Erythroblast (primary cell): ENCODE measurements around the gene CLDN6.

ENCODE experiments used
- DNase-seq, 2 experiments: peaks; one replicate each; lab custom pipeline; 2025; lab: John Stamatoyannopoulos, UW
- GATA1 ChIP-seq: IDR thresholded peaks from 2 replicates; pipeline ENCODE4 v1.6.1; 2011; ENCODE audit warnings: low read depth, mild to moderate bottlenecking, control low read depth, low read length, moderate library complexity
- POLR2A ChIP-seq: IDR thresholded peaks from 2 replicates; pipeline ENCODE4 v1.6.1; 2011; ENCODE audit warnings: mild to moderate bottlenecking, low read length

The CLDN6 gene

DNA sequence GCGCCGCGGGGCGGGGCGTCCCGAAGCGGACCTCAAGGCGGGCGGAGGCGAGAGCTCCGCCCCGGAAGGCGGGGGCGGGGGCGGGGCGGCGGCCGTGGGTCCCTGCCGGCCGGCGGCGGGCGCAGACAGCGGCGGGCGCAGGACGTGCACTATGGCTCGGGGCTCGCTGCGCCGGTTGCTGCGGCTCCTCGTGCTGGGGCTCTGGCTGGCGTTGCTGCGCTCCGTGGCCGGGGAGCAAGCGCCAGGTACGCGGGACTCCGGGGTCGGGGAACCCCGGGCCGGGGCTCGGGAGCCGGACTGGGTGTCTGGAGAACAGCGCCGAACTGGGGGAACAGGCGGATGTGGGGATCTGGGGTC lies 2.2 kb upstream of the CLDN6 start, which contains the start of gene TNFRSF12A:
Gene TNFRSF12A (plus strand): TSS at position 122 of the 357 bp plus-strand sequence. CDS start 30 bp downstream, at position 152.
- peak; percentile 86 to 91 for DNase-seq
- TF ChIP-seq POLR2A (peak; percentile 73), GATA1 (no peak)

DNA sequence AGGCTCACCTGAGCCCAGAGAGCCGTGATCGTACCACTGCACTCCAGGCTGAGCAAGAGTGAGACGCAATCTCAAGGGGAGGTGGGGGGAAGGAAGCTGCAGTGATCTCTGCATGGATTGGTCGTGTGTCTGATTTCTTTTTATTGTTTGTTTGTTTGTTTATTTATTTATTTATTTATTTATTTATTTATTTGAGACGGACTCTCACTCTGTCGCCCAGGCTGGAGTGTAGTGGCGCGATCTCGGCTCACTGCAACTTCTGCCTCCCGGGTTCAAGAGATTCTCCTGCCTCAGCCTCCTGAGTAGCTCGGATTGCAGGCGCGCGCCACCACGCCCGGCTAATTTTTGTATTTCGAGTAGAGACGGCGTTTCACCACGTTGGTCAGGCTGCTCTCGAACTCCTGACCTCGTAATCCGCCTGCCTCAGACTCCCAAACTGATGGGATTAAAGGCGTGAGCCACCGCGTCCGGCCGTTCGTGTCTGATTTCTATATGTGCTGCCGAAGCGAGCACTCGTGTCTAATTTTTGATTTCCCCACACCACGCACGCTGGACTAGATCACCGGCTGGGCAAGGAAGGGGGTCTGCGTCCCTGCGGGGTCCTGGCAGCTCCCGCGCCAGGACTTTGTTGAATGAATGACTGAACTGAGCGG lies 1.7 kb upstream of the CLDN6 start:
- DNase-seq, result no peak
- TF ChIP-seq GATA1 (no peak), POLR2A (no peak)

DNA sequence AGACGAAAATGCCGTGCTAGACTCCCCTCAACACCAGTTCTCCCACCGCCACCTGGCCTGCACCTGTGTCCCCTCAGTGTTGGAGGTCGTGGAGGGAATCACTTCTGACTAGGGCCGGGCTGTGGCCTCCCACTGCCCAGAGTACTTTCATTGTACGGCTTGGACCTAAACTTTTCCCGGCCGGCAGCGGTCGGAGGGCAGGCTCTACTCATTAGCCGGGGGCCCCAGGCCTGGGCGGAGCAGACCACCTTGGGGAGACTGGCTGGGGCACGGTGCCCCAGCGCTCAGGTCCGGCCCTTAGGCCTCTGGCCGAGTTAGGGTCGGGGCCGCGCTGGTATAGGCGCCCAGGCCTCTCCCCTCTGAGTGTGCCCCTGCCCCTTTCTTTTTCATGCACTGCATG lies 639 bp downstream of the CLDN6 start:
- no peak for DNase-seq
- TF ChIP-seq POLR2A (no peak), GATA1 (no peak)

DNA sequence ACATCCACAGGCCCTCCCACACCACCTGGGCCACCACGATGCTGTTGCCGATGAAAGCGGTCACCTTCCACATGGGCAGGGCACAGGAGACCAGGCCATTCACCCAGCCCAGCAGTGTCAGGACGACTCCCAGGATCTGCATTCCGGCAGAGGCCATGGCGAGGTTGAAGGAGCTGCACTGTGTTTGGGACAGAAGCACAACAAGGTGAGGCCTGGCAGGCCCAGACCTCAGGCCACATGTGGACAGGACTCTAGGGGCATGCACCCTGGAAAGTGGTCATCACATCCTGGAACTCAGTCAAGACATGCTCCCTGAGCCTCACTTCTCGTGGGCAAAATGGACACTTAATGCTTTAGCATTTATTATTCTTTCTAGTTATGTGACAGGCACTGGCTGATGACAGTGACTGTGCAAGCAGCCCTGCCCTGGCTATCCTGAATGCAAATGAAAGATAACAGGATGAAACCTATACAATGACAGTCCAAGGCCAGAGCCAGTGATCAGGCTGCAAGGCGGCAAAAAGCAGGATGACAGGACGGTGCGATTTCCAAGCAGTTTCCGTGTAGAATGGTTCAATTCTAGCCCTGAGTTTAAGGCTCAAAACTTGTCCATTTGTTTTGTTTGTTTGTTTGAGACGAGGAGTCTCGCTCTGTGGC lies 2.0 kb downstream of the CLDN6 start:
- no peak for TF ChIP-seq GATA1
- TF ChIP-seq POLR2A, result no peak
- DNase-seq, result peak; percentile 65 to 84

DNA sequence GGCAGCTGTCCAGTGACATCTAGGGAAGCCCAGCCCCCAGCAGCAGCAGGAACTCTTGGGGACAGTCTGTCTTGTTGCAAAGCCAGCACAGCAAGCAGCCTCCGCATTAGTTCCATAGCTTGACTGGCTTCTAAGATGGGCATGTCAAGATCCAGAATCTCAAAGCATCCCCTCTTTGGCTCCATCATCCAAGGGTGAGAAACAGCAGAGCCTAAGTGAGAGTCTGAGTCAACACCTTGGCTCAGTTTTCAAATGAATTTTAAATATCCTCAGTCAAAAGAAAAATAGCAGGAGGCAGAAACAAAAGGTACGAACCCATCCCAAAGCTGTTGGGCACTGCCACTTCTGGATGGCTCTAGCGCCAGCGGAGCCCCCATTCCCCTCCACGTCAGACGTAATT lies 3.0 kb downstream of the CLDN6 start:
- no peak for TF ChIP-seq POLR2A
- no peak for DNase-seq

DNA sequence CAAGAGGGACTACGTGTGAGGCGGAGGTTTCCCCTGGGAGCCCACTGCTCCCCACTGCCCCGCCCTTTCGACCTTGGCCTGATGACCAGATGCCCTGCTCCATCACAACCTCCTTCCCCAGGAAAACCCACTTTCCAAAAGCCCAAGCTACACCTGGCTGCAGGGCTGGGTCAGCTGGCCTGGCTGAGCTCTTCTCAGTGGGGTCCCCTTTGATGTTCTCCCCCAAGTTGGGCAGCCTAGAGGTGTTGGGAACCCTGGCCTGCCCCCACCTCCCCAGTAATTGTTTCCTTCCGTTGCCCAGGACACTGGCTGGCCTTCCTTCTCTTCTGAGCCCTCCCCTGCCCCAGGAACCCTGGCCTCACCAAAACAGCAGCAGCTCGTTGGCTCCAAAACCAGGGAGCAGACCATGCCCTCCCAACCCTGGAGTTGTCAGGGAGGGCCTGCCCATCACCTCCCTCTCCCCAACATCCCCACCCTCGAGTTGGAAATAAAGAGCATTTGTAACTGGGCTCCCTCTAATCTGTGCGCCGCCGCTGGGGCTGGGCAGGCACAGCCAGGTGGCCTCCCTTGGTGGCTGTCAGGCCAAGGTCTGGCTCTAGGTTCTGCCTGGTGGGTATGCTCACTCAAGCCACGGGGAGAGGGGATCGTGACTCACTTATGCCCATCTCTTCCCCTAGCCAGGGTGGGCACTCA lies 3.8 kb downstream of the CLDN6 start:
- DNase-seq, result no peak
- TF ChIP-seq GATA1, result no peak
- no peak for TF ChIP-seq POLR2A

DNA sequence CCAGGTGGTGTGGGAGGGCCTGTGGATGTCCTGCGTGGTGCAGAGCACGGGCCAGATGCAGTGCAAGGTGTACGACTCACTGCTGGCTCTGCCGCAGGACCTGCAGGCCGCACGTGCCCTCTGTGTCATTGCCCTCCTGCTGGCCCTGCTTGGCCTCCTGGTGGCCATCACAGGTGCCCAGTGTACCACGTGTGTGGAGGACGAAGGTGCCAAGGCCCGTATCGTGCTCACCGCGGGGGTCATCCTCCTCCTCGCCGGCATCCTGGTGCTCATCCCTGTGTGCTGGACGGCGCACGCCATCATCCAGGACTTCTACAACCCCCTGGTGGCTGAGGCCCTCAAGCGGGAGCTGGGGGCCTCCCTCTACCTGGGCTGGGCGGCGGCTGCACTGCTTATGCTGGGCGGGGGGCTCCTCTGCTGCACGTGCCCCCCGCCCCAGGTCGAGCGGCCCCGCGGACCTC lies 4.5 kb downstream of the CLDN6 start:
- TF ChIP-seq POLR2A, result no peak
- no peak for TF ChIP-seq GATA1
- no peak for DNase-seq

DNA sequence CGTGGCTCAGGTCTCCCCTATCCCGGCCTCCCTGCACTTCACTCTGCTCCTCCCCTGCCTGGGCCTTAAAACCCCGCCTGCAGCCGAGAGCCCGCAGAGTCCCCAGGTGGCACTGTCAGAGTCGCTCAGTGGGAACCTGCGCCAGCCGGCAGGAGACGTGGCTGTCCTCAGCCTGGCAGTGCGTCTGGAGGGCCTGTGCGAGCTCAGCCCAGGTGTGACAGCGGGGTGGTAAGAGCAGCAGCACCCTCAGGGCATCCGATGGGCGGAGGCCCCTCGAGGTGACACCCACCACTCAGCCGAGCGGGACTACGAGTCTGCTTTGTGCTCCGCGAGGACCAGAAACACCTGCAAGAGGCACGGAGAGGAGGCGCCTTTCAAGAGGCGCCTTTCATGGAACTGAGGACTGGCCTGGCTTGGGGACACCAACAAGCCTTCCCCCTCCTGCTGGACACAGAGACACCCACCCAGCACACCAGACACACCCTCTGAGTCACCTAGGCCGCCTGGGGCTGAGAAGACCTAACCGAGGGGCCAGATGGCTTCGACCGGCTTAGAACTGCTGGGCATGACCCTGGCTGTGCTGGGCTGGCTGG lies 5.1 kb downstream of the CLDN6 start, which contains the start of gene CLDN9:
Gene CLDN9 (plus strand): TSS at position 96 of the 593 bp plus-strand sequence. CDS start 440 bp downstream, at position 536.
- no peak for TF ChIP-seq GATA1
- TF ChIP-seq POLR2A, result no peak
- DNase-seq, result no peak

DNA sequence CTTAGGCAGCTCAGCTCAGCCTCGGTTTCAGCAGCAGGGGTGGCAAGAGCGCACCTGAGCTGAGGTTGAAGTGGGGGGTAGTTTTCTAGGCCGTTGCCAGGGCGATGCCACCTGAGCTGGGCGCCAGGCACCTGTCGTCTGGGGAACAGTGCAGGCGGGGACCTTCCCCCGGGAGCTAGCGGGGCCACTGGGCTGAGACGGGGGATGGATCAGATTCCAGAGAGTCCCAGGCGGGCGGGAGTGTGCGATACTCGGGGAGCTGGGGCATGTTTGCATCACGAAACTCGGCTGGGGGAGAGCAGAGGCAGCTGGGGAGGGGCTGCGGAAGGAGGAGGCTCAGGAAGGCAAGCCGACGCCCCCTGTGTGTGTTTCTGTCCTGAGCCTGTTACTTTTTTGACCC lies 5.7 kb downstream of the CLDN6 start:
- no peak for DNase-seq
- no peak for TF ChIP-seq POLR2A
- no peak for TF ChIP-seq GATA1

DNA sequence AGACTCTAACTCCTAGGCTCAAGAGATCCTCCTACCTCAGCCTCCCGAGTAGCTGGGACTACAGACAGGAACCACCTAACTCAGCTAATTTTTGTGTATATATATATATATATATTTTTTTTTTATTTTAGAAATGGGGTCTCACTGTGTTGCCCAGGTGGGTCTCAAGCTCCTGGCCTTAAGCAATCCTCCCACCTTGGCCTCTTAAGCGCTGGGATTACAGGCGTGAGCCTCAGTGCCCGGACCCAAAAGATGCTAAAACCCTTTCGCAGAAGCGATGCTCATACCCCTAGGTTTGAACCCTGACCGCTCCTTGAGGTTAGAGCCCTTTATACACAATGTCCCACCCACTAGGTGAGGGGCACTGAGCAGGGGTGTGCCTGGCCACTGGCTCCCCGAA lies 7.5 kb downstream of the CLDN6 start:
- TF ChIP-seq POLR2A, result no peak
- TF ChIP-seq GATA1, result no peak
- DNase-seq, result no peak

DNA sequence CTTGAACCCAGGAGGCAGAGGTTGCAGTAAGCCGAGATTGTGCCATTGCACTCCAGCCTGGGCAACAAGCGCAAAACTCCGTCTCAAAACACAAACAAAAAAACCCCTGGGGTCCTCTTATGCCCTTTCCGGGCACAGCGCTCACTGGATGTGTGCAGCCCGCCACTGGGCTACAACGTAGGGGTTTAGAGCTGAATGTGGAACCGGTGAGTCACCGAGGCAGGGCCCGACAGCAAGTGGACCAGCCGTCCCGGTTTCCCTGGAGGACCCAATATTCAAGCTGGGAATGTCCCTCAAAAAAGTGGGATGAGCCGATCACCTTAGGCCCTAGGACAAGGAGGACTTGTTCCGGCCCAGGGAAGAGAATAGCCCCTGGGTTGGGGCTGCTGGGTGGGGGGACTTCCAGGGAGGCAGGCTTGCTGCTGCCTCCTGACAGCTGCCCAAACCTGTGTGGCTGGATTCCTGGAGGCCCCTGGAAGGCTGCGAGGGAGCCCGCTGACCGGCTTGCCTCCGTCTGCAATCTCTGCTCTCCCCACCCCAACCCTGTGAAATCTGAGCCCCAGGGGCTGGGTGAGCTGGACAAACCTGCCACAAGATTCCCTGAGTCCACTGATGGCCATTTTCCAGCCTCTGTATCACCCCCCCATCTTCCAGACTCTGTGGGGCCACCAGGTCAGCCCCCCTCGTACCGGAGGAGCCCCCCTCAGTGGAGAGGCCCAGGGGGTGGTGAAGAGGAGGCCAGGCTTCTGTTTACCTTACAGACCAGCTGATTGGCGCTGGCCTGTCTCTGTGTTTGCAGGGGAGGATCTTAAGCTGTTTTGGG lies 8.2 kb downstream of the CLDN6 start:
- DNase-seq, result no peak
- TF ChIP-seq GATA1 (no peak), POLR2A (no peak)

DNA sequence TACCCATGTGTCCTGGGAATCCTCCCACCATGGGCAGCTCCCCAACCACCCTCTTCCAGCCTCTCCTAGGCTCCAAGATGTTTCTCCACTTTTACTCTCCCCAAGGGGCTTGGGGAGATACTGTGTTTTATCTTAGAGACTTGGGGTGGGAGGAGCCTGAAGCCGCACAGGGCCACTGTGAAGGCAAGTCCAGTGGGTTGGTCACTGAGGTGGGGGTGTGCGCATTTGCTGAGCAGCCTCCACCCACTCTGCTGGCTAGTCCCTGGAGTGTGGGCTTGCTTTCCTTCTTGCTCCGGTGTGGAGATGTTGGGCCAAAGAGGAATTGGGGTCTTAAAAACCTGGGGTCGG lies 9.3 kb downstream of the CLDN6 start:
- no peak for TF ChIP-seq POLR2A
- no peak for TF ChIP-seq GATA1
- DNase-seq, result peak; percentile 31 to 50

DNA sequence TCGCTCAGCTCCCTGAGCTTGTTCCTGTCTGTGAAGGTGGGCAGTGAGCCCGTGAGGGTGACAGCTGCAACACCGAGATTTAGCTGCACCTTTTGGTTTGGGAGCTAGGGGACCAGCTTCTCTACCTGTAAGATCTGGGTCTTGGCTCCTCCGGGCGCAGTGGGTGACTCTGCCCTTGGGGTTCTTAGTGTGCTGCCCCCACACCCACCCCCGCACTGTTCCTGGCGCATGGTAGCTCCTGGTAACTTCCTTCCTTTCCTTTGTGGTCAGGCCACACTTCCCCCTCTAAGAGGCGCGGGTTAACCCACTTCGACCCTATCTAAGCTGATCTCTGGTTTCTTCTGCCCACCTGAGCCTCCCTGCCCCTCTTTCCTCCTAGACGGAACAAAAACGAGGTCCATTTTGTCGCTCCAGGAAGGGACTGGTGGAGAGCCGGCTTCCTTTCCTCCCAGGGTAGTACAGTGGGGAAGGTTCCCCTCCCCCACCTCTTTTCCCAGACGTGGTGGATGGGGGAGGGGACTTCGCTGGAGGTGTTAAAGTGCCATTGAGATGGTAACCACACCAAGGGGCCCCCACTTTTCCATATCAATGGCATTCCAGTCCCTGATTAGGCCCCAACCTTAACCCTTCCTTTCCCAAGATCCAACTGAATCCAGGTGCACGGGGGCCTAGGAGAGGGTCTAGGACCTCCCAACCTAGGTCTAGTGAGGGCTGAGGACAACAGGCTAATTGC lies 9.9 kb downstream of the CLDN6 start:
- TF ChIP-seq GATA1, result no peak
- no peak for TF ChIP-seq POLR2A

More for the DNA sequence above, 9.9 kb downstream of the CLDN6 start:
- peak in 1 of 2 experiments; percentile 23 for DNase-seq
